AG09309 (cell line): ENCODE measurements around the gene RPA3.
"Not testable (repeated sequence)": the region's sequence is repeated elsewhere in the genome, so short reads cannot be mapped to it uniquely, and the experiment has no call there.

Experiments
- DNase-seq: peaks from one replicate; pipeline ENCODE4 v3.0.0-alpha.2; 2010; ENCODE audit warnings: low read depth
- H3K4me3 ChIP-seq: 2 replicates; pipeline ENCODE4 v1.5.1; 2011; ENCODE audit warnings: mild to moderate bottlenecking, low read depth, low read length, moderate library complexity; ENCODE audit not compliant: control insufficient read depth
- CTCF ChIP-seq: IDR thresholded peaks from 2 replicates; pipeline ENCODE4 v1.5.1; 2011; ENCODE audit warnings: mild to moderate bottlenecking, low read depth, low read length, inconsistent platforms; ENCODE audit not compliant: insufficient read depth, control insufficient read depth; ENCODE audit errors: missing control alignments

Gene RPA3

GRCh38 chr7:7687800-7688199, 30.6 kb downstream of the RPA3 start:
- TF ChIP-seq CTCF, result no peak
- DNase-seq, result no peak
- no peak overlapping the region for H3K4me3 ChIP-seq

DNA sequence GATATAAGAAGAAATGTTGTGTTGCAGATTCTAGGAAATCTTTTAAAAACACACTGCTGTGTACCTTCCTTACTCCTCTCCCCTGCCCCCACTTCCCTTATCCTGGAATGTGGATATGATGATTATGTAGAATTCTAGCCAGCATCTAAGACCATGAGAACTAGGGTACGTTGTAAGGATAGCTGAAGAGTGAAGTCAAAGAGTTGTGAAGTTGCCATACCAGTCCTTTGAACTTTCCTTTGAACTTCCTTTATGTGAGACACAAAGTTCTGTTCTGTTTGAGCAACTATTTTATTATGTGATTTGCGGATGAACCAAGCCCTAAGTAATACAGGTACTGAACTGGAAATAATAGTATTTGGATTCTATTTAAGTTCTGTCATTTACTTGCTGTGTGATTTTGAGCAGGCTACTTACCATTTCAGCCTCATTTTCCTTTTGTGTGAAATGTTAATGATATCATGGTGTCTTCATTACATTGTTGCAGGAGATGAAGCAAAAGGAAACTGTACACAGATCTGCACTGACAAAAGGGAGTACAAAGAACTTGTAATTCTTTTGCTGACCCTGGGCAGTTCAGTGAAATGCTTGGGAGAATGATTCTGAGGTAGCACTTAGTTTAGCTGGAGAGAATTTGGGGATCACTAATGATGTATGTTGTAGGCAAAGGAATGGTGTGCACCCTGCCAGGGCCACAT, 31.4 kb downstream of the RPA3 start:
- H3K4me3 ChIP-seq, result no peak overlapping the region
- TF ChIP-seq CTCF, result no peak
- no peak for DNase-seq

GRCh38 chr7:7682861-7683260, 35.5 kb downstream of the RPA3 start:
- no peak for DNase-seq
- no peak for TF ChIP-seq CTCF
- H3K4me3 ChIP-seq, result no peak overlapping the region

- TF ChIP-seq CTCF, result no peak
- no peak for DNase-seq
- H3K4me3 ChIP-seq, result no peak overlapping the region
Measured at GRCh38 chr7:7681936-7682329, 36.5 kb downstream of the RPA3 start.

GRCh38 chr7:7681191-7681935, 37.0 kb downstream of the RPA3 start:
- TF ChIP-seq CTCF, result peak; percentile 43
- H3K4me3 ChIP-seq, result no peak overlapping the region
- peak; percentile 34 for DNase-seq

DNA sequence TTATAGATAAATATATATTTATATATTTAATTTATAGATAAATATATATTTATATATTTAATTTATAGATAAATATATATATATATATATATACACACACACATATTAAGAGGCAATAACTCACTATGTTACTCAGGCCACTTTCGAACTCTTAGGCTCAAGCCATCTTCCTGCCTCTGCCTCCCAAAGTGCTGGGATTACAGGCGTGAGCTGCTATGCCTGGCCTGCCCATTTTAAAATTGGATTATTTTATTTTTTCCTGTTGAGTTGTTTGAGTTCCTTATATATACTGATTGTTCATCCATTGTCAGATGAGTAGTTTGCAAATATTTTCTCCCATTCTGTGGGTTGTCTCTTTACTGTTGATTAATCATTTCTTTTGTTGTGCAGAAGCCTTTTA, 38.8 kb downstream of the RPA3 start:
- not testable (repeated sequence) for DNase-seq

DNA sequence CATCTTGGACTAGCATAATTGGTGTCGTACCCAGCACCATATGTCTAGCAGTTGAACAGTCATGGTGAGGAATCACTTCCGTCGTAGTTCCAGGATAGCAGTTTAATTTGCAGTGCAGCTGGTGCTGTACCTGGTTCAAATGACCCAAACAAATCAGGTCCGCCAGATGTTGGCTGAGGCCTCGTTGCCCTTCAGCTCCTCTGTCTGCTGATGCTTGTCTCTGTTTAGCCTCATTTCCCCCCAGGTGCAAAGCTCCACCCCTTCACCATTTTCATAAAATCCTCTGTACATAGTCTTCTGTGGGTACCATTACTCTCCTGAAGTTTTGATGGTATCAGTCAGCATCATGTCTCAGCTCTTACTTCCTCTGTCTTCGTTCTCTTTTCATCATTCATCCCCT, 42.7 kb downstream of the RPA3 start:
- DNase-seq, result no peak
- H3K4me3 ChIP-seq, result no peak overlapping the region
- TF ChIP-seq CTCF, result no peak

More for the DNA sequence above, 38.8 kb downstream of the RPA3 start:
- H3K4me3 ChIP-seq, result not testable (repeated sequence)
